Measurements from ENCODE around the gene KCNH4.

KCNH4 gene

DNA sequence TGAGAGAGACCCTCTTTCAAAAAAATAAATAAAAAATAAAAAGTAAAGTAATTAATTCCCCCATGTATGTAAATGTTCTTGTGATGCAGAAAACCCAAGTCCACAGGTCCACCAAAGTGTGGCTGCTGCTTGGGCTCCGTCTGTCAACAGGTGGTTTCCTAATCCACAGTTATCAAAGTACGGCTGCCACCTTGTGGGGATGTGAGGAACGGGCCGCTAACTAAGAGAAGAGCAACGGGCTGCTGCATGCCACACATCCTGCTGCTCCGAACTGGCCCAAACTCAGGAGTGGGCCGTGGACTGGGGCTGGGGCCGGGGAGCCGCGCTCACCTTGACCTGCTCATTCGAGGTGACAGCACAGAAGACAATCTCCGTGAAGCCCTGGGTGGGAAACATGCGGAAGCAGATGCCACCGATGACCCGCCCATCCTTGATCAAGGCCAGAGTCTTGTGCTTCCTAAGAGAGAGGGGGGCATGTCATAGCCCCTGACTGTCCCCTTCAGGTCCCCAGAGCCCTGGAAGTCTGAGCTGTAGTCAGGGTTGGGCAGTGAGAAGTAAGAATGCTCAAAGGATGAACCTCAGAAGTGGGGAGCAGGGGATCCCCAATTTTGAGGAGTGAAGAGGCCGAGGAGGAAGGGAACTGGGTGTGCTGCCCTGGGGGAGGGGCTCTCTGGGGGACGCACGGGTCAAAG lies 64.1 kb downstream of the KCNH4 start:
- FAIRE-seq, result peak; percentile 13

DNA sequence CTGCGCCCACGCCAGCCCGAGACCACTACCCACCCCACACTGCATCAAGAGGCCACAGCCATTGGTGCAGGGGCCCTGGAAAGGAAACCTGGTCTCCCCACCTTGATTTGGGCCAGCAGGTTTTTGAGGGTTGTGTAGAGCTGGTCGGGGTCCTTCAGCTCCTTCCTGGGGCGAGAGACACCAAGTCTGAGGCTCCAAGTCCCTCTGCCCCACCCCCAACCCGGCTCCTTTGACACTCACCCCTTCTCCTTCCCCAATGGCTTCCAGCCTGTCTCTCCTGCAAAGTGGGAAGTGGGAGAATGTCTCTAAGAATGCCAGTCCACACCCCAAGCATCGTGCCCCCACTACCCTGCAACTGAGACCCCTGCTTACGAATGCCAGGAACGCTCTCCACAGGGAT lies 66.8 kb downstream of the KCNH4 start:
- no peak for FAIRE-seq

- FAIRE-seq, result no peak
Measured at GRCh38 chr17:42113293-42114069, 67.5 kb downstream of the KCNH4 start.

DNA sequence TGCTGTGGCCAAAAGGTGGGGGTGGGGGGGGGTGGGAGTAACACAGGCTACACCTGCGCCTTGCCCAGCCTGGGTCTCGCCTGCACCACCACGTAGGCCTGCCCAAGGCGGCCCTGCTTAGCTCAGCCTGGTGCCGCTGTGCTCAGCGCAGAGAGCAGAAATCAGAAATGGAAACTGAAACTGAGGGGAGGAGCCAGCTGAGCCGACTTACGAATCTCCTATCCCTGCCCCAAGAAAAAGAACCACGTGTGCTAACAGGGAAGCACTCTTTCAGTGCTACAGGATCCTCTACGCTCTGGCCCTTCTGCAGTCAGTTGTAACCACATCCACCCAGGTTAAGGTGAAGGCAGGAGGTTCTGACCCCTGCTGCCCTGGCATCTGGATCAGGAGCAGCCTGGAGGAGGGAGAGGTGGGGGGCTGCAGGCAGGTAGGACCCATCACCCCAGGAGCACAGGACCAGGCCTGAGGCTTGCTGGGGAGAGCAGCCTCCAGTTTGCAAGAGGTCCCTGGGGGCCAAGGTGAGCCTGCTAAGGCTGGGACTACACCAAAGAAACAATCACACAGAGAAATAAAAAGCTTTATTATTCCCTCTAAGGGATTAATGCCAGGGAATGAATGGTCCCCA lies 68.3 kb downstream of the KCNH4 start, which contains the start of gene DHX58:
Gene DHX58 (minus strand): TSS at position 163 of the 625 bp plus-strand sequence. CDS start 822 bp downstream, outside the sequence.
- FAIRE-seq, result peak; percentile 60

GRCh38 chr17:42111871-42112551 lies 68.9 kb downstream of the KCNH4 start:
- no peak for FAIRE-seq

GRCh38 chr17:42111265-42111636 lies 69.7 kb downstream of the KCNH4 start:
- no peak for FAIRE-seq

DNA sequence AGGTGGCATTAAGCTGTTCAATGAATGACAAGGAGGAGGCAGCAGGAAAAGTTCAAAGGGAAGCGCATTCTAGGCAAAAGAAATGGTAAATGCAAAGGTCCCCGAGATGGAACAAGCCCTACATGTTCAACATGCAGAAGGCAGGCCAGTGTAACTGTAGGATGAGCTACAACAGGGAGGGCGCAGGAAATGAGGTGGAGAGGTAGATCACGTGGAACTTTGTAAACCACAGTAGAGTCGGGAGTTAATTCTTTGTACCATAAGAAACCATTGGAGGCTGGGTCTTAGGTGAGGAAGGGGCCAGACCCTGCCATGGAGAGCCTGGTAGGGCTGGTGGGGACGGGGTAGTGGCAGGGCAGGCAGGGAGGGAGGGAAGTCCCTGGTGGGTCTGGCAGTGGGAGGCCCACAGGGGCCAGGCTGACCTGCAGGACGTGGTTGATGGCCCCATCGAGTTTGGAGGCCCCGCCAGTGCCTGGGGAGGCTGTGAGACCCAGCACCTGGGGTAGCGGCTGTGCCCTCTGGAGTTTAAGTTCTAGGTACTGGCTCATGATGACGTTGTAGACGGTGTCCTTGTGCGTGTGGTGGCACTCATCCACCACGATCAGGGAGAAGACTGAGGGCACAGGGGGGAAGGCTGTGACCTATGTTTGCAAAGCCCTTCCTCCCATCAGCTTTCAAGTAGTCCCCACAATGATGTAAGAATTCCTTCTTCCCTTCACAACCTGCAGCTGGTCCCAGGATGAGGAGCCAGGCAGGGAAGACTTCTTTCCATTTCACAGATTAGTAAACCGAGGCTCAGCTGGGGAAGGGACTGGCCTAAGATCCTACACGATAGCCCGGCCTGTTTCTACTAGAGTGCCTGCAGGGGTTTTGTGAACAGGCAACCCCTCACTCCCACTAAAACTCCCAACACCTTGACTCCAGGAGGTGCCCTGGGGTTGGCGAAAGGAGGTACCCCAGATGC lies 70.4 kb downstream of the KCNH4 start:
- FAIRE-seq, result no peak

DNA sequence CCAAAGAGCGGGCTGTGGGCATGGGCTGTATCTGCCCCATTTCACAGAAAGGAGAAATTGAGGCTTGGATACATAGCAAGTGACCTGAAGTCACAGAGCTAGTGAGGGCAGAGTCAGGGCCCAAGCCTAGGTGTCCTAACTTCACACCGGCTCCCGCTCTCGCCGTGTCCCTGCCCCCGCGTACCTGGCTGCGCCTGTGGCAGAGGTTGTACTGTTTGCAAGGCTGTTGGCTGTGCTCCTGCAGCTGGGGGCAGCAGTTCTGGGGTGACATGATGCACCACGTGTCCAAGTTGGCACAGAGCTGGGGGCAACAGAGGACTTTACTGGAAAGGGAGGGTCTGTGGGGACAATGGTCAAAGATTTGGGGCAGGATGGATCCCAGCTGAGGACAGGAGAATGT lies 71.9 kb downstream of the KCNH4 start:
- FAIRE-seq, result no peak

- no peak for FAIRE-seq
Measured at GRCh38 chr17:42107597-42108576, 73.1 kb downstream of the KCNH4 start.

DNA sequence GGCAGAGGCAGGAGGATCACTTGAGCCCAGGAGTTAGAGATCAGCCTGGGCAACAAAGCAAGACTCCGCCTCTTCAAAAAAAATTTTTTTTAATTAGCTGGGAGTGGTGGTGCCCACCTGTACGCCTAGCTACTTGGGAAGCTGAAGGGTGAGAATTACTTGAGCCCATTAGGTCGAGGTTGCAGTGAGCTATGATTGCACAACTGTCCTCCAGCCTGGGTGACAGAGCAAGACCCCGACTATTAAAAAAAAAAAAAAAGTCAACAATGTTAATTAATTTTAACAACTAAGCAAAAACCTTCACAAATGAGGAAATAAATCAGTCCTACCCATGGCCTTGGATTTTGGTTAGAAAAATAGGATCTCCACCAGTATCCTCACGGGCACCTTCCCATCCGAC lies 73.8 kb downstream of the KCNH4 start:
- no peak for FAIRE-seq
